ENCODE data around the gene ELMOD1. TPM values are rescaled to one million over a fixed set of nuclear protein-coding genes. Genes with fewer than 3 reads are reported as not detected.
"Not testable (repeated sequence)": the region's sequence is repeated elsewhere in the genome, so short reads cannot be mapped to it uniquely, and the experiment has no call there.

ELMOD1 gene
- total RNA-seq, 2 donors from 2014 or later = not detected

GRCh38 chr11:107570015-107570414, 20.9 kb upstream of the ELMOD1 start:
- WGBS, 2 donors = 69 to 92% methylated on average over 2 to 12 of the region's 12 CpGs
- Histone ChIP-seq H3K27ac (no peak overlapping the region), H3K4me3 (no peak overlapping the region), H3K9me3 (no peaks in the 10 kb centered on the region), H3K27me3 (no peaks in the 10 kb centered on the region), H3K36me3 (replicated peaks in 1 of 2; ENCODE audit: insufficient read depth in 1 of 2, low read depth in 2 of 2) (no peaks in the 10 kb centered on the region), H3K4me1 (peaks cover 5% of the 10 kb centered on the region)
- ATAC-seq = no peak
- TF ChIP-seq CTCF (IDR thresholded peaks at IDR 0.05) = no peak
- TF ChIP-seq POLR2A (IDR thresholded peaks at IDR 0.05) = no peak
- no peak for DNase-seq
- intact Hi-C loops (cut with DNase I) = no loop called here

GRCh38 chr11:107573438-107573837, 17.5 kb upstream of the ELMOD1 start:
- Histone ChIP-seq H3K27me3 (no peaks in the 10 kb centered on the region), H3K9me3 (no peaks in the 10 kb centered on the region), H3K27ac (no peak overlapping the region), H3K4me1 (no peaks in the 10 kb centered on the region), H3K36me3 (replicated peaks in 1 of 2; ENCODE audit: insufficient read depth in 1 of 2, low read depth in 2 of 2) (no peaks in the 10 kb centered on the region), H3K4me3 (no peak overlapping the region)
- intact Hi-C loops (cut with DNase I) = no loop called here
- ATAC-seq (no peak), DNase-seq (no peak)
- 45 to 64% methylated on average over 1 of the region's 1 CpG for WGBS, 2 donors
- TF ChIP-seq CTCF (IDR thresholded peaks at IDR 0.05) (no peak), POLR2A (IDR thresholded peaks at IDR 0.05) (no peak)

GRCh38 chr11:107576497-107577345, 14.2 kb upstream of the ELMOD1 start:
- peak; percentile 47 to 71 (median 68) for TF ChIP-seq CTCF (IDR thresholded peaks at IDR 0.05)
- H3K4me1 ChIP-seq; H3K27ac ChIP-seq; H3K36me3 ChIP-seq (replicated peaks in 1 of 2; ENCODE audit: insufficient read depth in 1 of 2, low read depth in 2 of 2); H3K4me3 ChIP-seq; H3K9me3 ChIP-seq; H3K27me3 ChIP-seq; ATAC-seq: not testable (repeated sequence)
- intact Hi-C loops (cut with DNase I) = loop anchor here (5.0 kb wide), 1 partner anchor 111 kb away; no protein-coding TSS in a partner anchor
- WGBS, 2 donors = 0 to 17% methylated on average over 2 of the region's 2 CpGs
- peak; percentile 48 to 69 (median 61) for DNase-seq

- no peak for DNase-seq
- ATAC-seq = no peak
- no peaks in the 10 kb centered on the region for H3K27me3 ChIP-seq
- H3K4me1 ChIP-seq = no peaks in the 10 kb centered on the region
- H3K4me3 ChIP-seq = no peak overlapping the region
- no peaks in the 10 kb centered on the region for H3K36me3 ChIP-seq (replicated peaks in 1 of 2; ENCODE audit: insufficient read depth in 1 of 2, low read depth in 2 of 2)
- no peak overlapping the region for H3K27ac ChIP-seq
- intact Hi-C loops (cut with DNase I) = loop anchor here (5.0 kb wide), 1 partner anchor 110 kb away; no protein-coding TSS in a partner anchor
- TF ChIP-seq POLR2A (IDR thresholded peaks at IDR 0.05) (no peak), CTCF (IDR thresholded peaks at IDR 0.05) (no peak)
- H3K9me3 ChIP-seq = no peaks in the 10 kb centered on the region
- WGBS, 2 donors = 50 to 59% methylated on average over 6 of the region's 6 CpGs
Observed at GRCh38 chr11:107577346-107577711, 13.6 kb upstream of the ELMOD1 start.

GRCh38 chr11:107579169-107579568, 11.8 kb upstream of the ELMOD1 start:
- intact Hi-C loops (cut with DNase I) = loop anchor here (5.0 kb wide), 1 partner anchor 108 kb away; no protein-coding TSS in a partner anchor
- not testable (repeated sequence) for H3K36me3 ChIP-seq (replicated peaks in 1 of 2; ENCODE audit: insufficient read depth in 1 of 2, low read depth in 2 of 2); H3K9me3 ChIP-seq; H3K27ac ChIP-seq; H3K4me1 ChIP-seq; H3K4me3 ChIP-seq; DNase-seq; H3K27me3 ChIP-seq; ATAC-seq
- 92 to 100% methylated on average over 2 of the region's 2 CpGs for WGBS, 2 donors
